ENCODE results near the gene MEG3.
"Not testable (repeated sequence)": the region's sequence is repeated elsewhere in the genome, so short reads cannot be mapped to it uniquely, and the experiment has no call there.

The MEG3 gene

DNA sequence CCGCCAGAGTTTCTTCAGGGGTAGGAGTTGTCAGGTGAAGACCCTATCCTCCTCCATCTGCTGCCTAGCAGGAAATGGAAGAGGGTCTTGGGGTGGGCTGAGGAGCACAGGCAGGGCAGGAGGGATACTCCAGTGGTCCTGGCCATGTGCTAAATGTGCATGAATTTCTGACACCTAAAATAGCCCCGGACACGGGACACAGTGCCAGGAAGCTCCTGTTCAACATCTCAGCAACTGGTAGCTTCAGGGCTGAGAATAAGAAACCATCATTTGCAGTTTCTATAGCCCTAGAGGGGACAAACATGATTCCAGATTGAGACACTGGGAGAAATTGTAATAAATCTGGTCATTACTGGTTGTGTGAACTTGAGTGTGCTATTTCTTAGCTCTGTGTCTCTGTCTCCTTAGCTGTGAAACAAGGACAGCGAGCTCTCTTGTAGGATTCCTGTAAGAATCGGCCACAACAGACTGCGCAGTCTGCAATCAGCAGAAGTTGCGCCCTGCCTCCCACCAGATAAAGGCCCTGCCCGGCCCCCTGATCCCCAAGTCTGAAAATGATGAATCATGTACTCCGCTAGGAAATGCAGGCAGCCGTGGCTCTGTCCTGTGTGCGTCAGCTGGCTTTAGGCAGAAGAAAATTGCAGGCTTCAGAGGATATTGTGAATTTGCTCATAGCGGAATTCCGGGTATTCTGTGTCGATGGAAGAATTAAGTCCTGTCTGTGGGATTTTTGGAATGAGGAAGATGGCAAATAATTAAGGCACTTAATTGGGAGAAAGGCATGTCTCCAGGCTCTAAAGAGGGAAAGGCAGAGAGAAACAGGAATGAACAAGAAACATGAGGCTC lies 35.2 kb upstream of the MEG3 start:
- no peak overlapping the region for H3K4me2 ChIP-seq (ENCODE audit: low read length)
- H3K27me3 ChIP-seq (ENCODE audit: control insufficient read depth, insufficient read depth, low read length), result no peaks in the 10 kb centered on the region
- H3K9ac ChIP-seq, result no peak overlapping the region
- TF ChIP-seq, protein P1, sequence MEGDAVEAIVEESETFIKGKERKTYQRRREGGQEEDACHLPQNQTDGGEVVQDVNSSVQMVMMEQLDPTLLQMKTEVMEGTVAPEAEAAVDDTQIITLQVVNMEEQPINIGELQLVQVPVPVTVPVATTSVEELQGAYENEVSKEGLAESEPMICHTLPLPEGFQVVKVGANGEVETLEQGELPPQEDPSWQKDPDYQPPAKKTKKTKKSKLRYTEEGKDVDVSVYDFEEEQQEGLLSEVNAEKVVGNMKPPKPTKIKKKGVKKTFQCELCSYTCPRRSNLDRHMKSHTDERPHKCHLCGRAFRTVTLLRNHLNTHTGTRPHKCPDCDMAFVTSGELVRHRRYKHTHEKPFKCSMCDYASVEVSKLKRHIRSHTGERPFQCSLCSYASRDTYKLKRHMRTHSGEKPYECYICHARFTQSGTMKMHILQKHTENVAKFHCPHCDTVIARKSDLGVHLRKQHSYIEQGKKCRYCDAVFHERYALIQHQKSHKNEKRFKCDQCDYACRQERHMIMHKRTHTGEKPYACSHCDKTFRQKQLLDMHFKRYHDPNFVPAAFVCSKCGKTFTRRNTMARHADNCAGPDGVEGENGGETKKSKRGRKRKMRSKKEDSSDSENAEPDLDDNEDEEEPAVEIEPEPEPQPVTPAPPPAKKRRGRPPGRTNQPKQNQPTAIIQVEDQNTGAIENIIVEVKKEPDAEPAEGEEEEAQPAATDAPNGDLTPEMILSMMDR (IDR thresholded peaks at IDR 0.05), result no peak
- H3K27ac ChIP-seq, result no peak overlapping the region
- H3K9me3 ChIP-seq (ENCODE audit: control insufficient read depth, low read length), result no peaks in the 10 kb centered on the region
- H3K4me1 ChIP-seq, result no peaks in the 10 kb centered on the region
- no peaks in the 10 kb centered on the region for H3K79me2 ChIP-seq
- no peaks in the 10 kb centered on the region for H3K36me3 ChIP-seq (ENCODE audit: control insufficient read depth, insufficient read depth, low read length)
- no peak overlapping the region for H2AFZ ChIP-seq
- H3K4me3 ChIP-seq (ENCODE audit: low read depth, low read length), result no peak overlapping the region

DNA sequence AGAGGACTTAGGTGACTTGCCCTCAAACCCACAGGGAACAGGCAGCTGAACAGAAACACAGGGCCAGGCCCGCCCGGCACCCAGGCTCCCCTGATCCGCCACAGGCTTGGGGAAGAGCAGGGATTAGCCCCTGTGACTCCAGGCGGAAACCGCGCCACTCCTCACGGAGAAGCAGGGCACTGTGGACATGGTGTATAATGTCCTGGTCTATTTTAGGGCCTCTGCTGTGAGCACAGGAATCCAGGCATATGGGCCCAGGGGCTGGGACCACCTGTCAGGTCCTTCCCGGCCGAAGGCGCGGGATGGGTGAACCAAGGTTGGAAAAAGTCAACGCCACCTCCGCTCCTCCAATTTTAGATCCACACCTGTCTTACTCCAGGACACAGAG lies 34.6 kb upstream of the MEG3 start:
- H3K79me2 ChIP-seq, result no peaks in the 10 kb centered on the region
- H3K27me3 ChIP-seq (ENCODE audit: control insufficient read depth, insufficient read depth, low read length), result no peaks in the 10 kb centered on the region
- no peaks in the 10 kb centered on the region for H3K4me1 ChIP-seq
- TF ChIP-seq, protein P1 (IDR thresholded peaks at IDR 0.05), result no peak
- H3K9ac ChIP-seq, result no peak overlapping the region
- H3K4me2 ChIP-seq (ENCODE audit: low read length), result no peak overlapping the region
- no peak overlapping the region for H3K27ac ChIP-seq
- H2AFZ ChIP-seq, result no peak overlapping the region
- no peaks in the 10 kb centered on the region for H3K9me3 ChIP-seq (ENCODE audit: control insufficient read depth, low read length)
- no peak overlapping the region for H3K4me3 ChIP-seq (ENCODE audit: low read depth, low read length)
- H3K36me3 ChIP-seq (ENCODE audit: control insufficient read depth, insufficient read depth, low read length), result no peaks in the 10 kb centered on the region

DNA sequence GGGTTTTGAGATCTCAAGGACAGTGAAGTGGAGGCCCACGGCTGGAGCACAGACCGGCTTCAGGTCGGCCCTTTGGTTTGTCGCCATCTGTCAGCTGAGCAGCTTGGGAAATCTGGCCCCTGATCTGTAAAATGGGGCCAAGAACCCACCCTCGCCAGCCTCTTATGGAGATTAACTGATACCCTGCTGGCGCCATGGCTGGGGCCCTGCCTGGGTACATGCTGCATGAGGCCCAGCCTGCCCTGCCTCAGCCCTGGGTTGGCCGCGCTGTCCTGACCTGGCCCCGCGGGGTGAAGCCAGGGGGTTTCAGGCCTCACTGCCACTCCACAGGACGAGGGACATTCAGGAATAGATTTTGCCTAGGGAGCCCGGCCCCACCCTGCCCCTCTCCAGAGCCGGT lies 33.9 kb upstream of the MEG3 start:
- H3K27ac ChIP-seq, result no peak overlapping the region
- H3K79me2 ChIP-seq, result no peaks in the 10 kb centered on the region
- no peak overlapping the region for H3K4me2 ChIP-seq (ENCODE audit: low read length)
- no peaks in the 10 kb centered on the region for H3K36me3 ChIP-seq (ENCODE audit: control insufficient read depth, insufficient read depth, low read length)
- H3K4me1 ChIP-seq, result no peaks in the 10 kb centered on the region
- TF ChIP-seq, protein P1 (IDR thresholded peaks at IDR 0.05), result no peak
- no peaks in the 10 kb centered on the region for H3K9me3 ChIP-seq (ENCODE audit: control insufficient read depth, low read length)
- no peak overlapping the region for H3K4me3 ChIP-seq (ENCODE audit: low read depth, low read length)
- H3K27me3 ChIP-seq (ENCODE audit: control insufficient read depth, insufficient read depth, low read length), result no peaks in the 10 kb centered on the region
- no peak overlapping the region for H3K9ac ChIP-seq
- H2AFZ ChIP-seq, result no peak overlapping the region

DNA sequence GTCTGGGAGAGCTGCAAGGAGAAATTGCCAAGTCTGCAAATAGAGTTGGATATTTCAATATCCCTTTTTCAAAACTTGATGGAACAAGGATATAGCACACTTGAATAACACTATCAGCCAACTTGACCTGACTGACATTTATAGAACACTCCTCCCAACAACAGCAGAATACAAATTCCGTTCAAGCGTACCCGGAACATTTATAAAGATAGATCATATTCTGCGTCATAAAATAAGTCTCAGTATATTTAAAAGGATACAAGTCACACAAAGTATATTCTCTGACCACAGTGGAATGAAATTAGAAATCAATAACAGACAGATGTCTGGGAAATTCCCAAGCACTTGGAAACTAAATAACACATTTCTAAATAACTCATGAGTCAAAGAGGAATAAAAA lies 29.0 kb upstream of the MEG3 start:
- Histone ChIP-seq H3K27ac (no peak overlapping the region), H3K27me3 (ENCODE audit: control insufficient read depth, insufficient read depth, low read length) (no peaks in the 10 kb centered on the region), H3K4me3 (ENCODE audit: low read depth, low read length) (no peak overlapping the region), H3K4me1 (no peaks in the 10 kb centered on the region), H3K4me2 (ENCODE audit: low read length) (no peak overlapping the region), H3K9me3 (ENCODE audit: control insufficient read depth, low read length) (no peaks in the 10 kb centered on the region), H3K36me3 (ENCODE audit: control insufficient read depth, insufficient read depth, low read length) (no peaks in the 10 kb centered on the region), H3K9ac (no peak overlapping the region), H3K79me2 (no peaks in the 10 kb centered on the region), H2AFZ (no peak overlapping the region)
- TF ChIP-seq, protein P1 (IDR thresholded peaks at IDR 0.05), result no peak

DNA sequence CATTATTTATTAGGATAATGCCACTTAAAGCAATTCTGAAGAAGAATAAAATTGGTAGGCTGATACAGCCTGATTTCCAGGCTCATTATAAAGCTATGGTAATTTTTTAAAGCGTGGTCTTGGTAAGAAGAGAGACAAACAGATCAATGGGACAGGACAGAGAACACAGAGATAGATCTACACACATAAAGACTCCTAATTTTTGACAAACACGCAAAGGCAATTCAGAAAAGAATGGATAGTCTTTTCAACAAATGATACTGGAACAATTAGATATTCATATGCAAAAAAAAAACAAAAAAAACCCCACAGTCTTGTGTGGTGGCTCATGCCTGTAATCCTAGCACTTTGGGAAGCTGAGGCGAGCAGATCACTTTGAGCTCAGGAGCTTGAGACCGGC lies 25.9 kb upstream of the MEG3 start:
- H3K27me3 ChIP-seq (ENCODE audit: control insufficient read depth, insufficient read depth, low read length), result no peaks in the 10 kb centered on the region
- H3K36me3 ChIP-seq (ENCODE audit: control insufficient read depth, insufficient read depth, low read length), result no peaks in the 10 kb centered on the region
- H3K4me2 ChIP-seq (ENCODE audit: low read length), result no peak overlapping the region
- no peaks in the 10 kb centered on the region for H3K79me2 ChIP-seq
- no peak overlapping the region for H3K9ac ChIP-seq
- H2AFZ ChIP-seq, result no peak overlapping the region
- H3K4me3 ChIP-seq (ENCODE audit: low read depth, low read length), result no peak overlapping the region
- TF ChIP-seq, protein P1 (IDR thresholded peaks at IDR 0.05), result no peak
- H3K9me3 ChIP-seq (ENCODE audit: control insufficient read depth, low read length), result no peaks in the 10 kb centered on the region
- H3K4me1 ChIP-seq, result no peaks in the 10 kb centered on the region
- no peak overlapping the region for H3K27ac ChIP-seq

DNA sequence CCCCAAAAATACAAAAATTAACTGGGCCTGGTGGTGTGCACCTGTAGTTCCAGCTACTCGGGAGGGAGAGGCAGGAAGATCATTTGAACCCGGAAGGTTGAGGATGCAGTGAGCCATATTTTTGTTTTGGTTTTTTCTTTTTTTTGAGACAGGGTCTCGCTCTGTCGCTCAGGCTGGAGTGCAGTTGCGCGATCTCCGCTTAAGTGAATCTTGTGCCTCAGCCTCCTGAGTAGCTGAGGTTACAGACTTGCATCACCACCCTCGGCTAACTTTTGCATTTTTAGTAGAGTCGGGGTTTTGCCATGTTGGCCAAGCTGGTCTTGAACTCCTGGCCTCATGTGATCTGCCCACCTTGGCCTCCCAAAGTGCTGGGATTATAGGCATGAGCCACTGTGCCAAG lies 24.5 kb upstream of the MEG3 start:
- H3K9ac ChIP-seq; H3K36me3 ChIP-seq (ENCODE audit: control insufficient read depth, insufficient read depth, low read length); H3K79me2 ChIP-seq; H2AFZ ChIP-seq; H3K4me3 ChIP-seq (ENCODE audit: low read depth, low read length); H3K4me2 ChIP-seq (ENCODE audit: low read length); H3K9me3 ChIP-seq (ENCODE audit: control insufficient read depth, low read length); H3K27me3 ChIP-seq (ENCODE audit: control insufficient read depth, insufficient read depth, low read length); H3K4me1 ChIP-seq; H3K27ac ChIP-seq: not testable (repeated sequence)
